Astrocyte (in vitro differentiated cells and primary cell): ENCODE measurements around the gene KCNJ12. TPM values are rescaled to one million over a fixed set of nuclear protein-coding genes. Genes with fewer than 3 reads are reported as not detected.
"Not testable (repeated sequence)": the region's sequence is repeated elsewhere in the genome, so short reads cannot be mapped to it uniquely, and the experiment has no call there.

Experiments
- DNase-seq: peaks from one replicate; pipeline ENCODE4 v3.0.0-alpha.2; 2010; ENCODE audit warnings: low read depth
- FAIRE-seq: peaks from 2 replicates; lab custom pipeline; 2011; peaks lifted over from hg19 to GRCh38; lab: Jason Lieb, UNC
- H2AFZ ChIP-seq: 2 replicates; pipeline ENCODE4 v1.6.0; 2012; ENCODE audit warnings: low read depth, low read length, inconsistent platforms
- H3K27ac ChIP-seq: 2 replicates; pipeline ENCODE4 v1.5.1; 2011; ENCODE audit warnings: low read depth, low read length, inconsistent platforms
- H3K27me3 ChIP-seq: 2 replicates; pipeline ENCODE4 v1.6.0; 2011; ENCODE audit warnings: low read length, inconsistent platforms; ENCODE audit not compliant: insufficient read depth
- H3K36me3 ChIP-seq: 2 replicates; pipeline ENCODE4 v1.5.1; 2011; ENCODE audit warnings: low read length, inconsistent platforms; ENCODE audit not compliant: insufficient read depth
- H3K4me1 ChIP-seq: 2 replicates; pipeline ENCODE4 v1.5.1; 2011; ENCODE audit warnings: low read length, inconsistent platforms; ENCODE audit not compliant: insufficient read depth
- H3K4me2 ChIP-seq: 2 replicates; pipeline ENCODE4 v1.6.0; 2012; ENCODE audit warnings: low read length, inconsistent platforms
- H3K4me3 ChIP-seq: 2 replicates; pipeline ENCODE4 v1.5.1; 2011; ENCODE audit warnings: low read depth, mild to moderate bottlenecking, low read length, inconsistent platforms; ENCODE audit not compliant: insufficient read depth
- H3K79me2 ChIP-seq: 2 replicates; pipeline ENCODE4 v1.6.0; 2012; ENCODE audit warnings: mild to moderate bottlenecking, low read length, inconsistent platforms; ENCODE audit not compliant: insufficient read depth
- H3K9ac ChIP-seq: 2 replicates; pipeline ENCODE4 v1.6.0; 2012; ENCODE audit warnings: mild to moderate bottlenecking, low read length, inconsistent platforms
- H3K9me3 ChIP-seq: 2 replicates; pipeline ENCODE4 v1.5.1; 2012; ENCODE audit warnings: low read depth, mild to moderate bottlenecking, low read length, inconsistent platforms; ENCODE audit not compliant: insufficient read depth
- H4K20me1 ChIP-seq: 2 replicates; pipeline ENCODE4 v1.6.0; 2012; ENCODE audit warnings: low read length, inconsistent platforms; ENCODE audit not compliant: insufficient read depth
- H3K27ac Mint-ChIP-seq: one replicate; pipeline ENCODE4 v1.8.0; 2021; ENCODE audit warnings: mild to moderate bottlenecking, mixed read lengths; ENCODE audit not compliant: unreplicated experiment
- H3K27me3 Mint-ChIP-seq: one replicate; pipeline ENCODE4 v1.8.0; 2021; ENCODE audit warnings: low read depth, mixed read lengths; ENCODE audit not compliant: unreplicated experiment
- H3K36me3 Mint-ChIP-seq: one replicate; pipeline ENCODE4 v1.8.0; 2021; ENCODE audit warnings: low read depth, mixed read lengths; ENCODE audit not compliant: unreplicated experiment
- H3K4me1 Mint-ChIP-seq: one replicate; pipeline ENCODE4 v1.8.0; 2021; ENCODE audit warnings: low read depth, mixed read lengths; ENCODE audit not compliant: unreplicated experiment
- H3K4me3 Mint-ChIP-seq: one replicate; pipeline ENCODE4 v1.8.0; 2021; ENCODE audit warnings: mild to moderate bottlenecking, moderate library complexity, mixed read lengths; ENCODE audit not compliant: unreplicated experiment
- H3K9me3 Mint-ChIP-seq: one replicate; pipeline ENCODE4 v1.8.0; 2021; ENCODE audit warnings: mild to moderate bottlenecking, mixed read lengths; ENCODE audit not compliant: unreplicated experiment
- EZH2 ChIP-seq: IDR thresholded peaks from 2 replicates; pipeline ENCODE4 v1.6.1; 2012; ENCODE audit warnings: mild to moderate bottlenecking, low read length, inconsistent platforms; ENCODE audit not compliant: insufficient read depth
- total RNA-seq: library from RNA; stranded (reverse); gene quantifications from 2 replicates; pipeline ENCODE4 v1.2.1, GENCODE V29; 2021
- TF ChIP-seq, protein P1 (sequence below): IDR thresholded peaks from 2 replicates; pipeline ENCODE4 v1.5.1; 2011; ENCODE audit warnings: low read depth, mild to moderate bottlenecking, inconsistent platforms, low read length, moderate library complexity; ENCODE audit not compliant: insufficient read depth

KCNJ12 gene
- total RNA-seq, 1 donor from 2014 or later, result 1.2 TPM

DNA sequence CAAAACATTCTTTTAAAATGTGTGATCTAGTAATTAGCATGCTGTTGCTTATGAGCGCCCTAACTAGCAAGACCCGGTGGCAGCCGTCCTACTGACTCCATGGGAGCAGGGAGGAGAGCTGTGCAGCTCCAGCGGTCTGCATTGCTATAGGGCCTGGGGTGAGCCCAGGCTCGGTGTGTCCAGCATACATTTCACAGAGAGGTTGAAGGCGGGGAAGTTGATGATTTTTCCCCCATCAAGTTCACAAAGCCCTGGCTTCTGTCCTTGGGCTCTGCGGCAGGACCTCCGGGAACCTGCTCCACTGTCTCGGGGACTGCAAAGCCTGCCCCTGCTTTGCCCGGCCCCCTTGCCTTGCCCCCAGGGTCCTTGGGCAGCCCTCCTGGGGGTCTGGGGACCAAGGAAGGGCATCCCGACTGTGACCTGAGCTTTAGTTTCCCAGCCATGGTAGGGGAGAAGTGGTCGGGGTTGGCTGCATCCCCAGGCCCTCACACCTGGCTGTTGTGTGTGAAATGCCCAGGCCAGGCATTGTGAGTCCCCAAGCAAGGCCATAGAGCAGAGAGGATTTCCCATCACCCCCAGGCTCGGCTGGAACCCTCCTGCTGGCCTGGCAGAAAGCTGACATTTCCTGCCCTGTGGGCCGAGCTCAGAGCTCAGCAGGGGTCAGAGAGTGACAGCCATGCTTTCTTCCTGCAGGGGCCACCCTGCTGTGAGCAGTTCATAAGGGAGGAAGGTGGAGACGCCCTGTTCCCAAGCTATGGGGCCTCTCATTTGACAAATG is 24.8 kb downstream of the KCNJ12 start:
- DNase-seq, result no peak
- Histone ChIP-seq H3K9me3 (no peaks in the 10 kb centered on the region), H2AFZ (no peak overlapping the region), H3K79me2 (no peaks in the 10 kb centered on the region), H3K27me3 (no peaks in the 10 kb centered on the region), H3K27ac (no peak overlapping the region), H3K9ac (peak overlapping the region; percentile 6), H3K4me2 (peak overlapping the region; percentile 2), H4K20me1 (no peaks in the 10 kb centered on the region), H3K36me3 (no peaks in the 10 kb centered on the region), H3K4me1 (peaks cover 32% of the 10 kb centered on the region), H3K4me3 (peak overlapping the region; percentile 10)
- H3K36me3 Mint-ChIP-seq, result no peaks in the 10 kb centered on the region
- H3K9me3 Mint-ChIP-seq, result no peaks in the 10 kb centered on the region
- TF ChIP-seq, protein P1, sequence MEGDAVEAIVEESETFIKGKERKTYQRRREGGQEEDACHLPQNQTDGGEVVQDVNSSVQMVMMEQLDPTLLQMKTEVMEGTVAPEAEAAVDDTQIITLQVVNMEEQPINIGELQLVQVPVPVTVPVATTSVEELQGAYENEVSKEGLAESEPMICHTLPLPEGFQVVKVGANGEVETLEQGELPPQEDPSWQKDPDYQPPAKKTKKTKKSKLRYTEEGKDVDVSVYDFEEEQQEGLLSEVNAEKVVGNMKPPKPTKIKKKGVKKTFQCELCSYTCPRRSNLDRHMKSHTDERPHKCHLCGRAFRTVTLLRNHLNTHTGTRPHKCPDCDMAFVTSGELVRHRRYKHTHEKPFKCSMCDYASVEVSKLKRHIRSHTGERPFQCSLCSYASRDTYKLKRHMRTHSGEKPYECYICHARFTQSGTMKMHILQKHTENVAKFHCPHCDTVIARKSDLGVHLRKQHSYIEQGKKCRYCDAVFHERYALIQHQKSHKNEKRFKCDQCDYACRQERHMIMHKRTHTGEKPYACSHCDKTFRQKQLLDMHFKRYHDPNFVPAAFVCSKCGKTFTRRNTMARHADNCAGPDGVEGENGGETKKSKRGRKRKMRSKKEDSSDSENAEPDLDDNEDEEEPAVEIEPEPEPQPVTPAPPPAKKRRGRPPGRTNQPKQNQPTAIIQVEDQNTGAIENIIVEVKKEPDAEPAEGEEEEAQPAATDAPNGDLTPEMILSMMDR, result no peak
- TF ChIP-seq EZH2, result no peak
- peak overlapping the region; percentile 72 for H3K27ac Mint-ChIP-seq
- FAIRE-seq, result no peak
- peaks cover 20% of the 10 kb centered on the region for H3K27me3 Mint-ChIP-seq
- peaks cover 7% of the 10 kb centered on the region for H3K4me1 Mint-ChIP-seq
- no peak overlapping the region for H3K4me3 Mint-ChIP-seq

DNA sequence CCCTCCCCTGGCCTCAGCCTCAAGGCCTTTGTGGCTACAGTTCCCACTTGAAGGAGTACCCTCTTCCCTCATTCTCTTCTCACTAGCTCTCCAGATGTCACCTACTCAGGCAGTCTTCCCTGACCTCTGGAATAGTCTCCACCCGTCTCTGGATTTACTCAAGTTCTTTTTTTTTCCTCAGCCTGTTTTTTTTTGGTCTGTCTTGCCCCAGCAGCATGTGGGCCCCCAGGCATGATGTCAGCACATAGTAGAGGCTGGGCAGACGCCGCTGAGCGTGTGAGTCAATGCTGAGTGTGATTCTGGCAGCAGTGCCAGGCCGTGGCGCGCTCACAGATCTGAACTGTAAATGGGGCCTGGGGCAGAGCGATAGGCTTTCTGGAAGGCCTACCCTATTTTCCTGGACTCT is 26.0 kb downstream of the KCNJ12 start:
- H3K4me3 ChIP-seq, H3K9me3 Mint-ChIP-seq, H3K36me3 Mint-ChIP-seq, H3K36me3 ChIP-seq, H4K20me1 ChIP-seq, H3K9me3 ChIP-seq, H3K4me3 Mint-ChIP-seq, H3K4me1 Mint-ChIP-seq, H3K27me3 ChIP-seq, H3K79me2 ChIP-seq: not testable (repeated sequence)
- H3K4me2 ChIP-seq, result peak overlapping the region; percentile 65
- H3K27ac Mint-ChIP-seq, result peak overlapping the region; percentile 96
- H3K4me1 ChIP-seq, result peaks cover 27% of the 10 kb centered on the region
- DNase-seq, result peak; percentile 89
- peak; percentile 98 for FAIRE-seq
- H2AFZ ChIP-seq, result peak overlapping the region; percentile 74
- peaks cover 20% of the 10 kb centered on the region for H3K27me3 Mint-ChIP-seq
- H3K27ac ChIP-seq, result peak overlapping the region; percentile 86
- H3K9ac ChIP-seq, result peak overlapping the region; percentile 84

DNA sequence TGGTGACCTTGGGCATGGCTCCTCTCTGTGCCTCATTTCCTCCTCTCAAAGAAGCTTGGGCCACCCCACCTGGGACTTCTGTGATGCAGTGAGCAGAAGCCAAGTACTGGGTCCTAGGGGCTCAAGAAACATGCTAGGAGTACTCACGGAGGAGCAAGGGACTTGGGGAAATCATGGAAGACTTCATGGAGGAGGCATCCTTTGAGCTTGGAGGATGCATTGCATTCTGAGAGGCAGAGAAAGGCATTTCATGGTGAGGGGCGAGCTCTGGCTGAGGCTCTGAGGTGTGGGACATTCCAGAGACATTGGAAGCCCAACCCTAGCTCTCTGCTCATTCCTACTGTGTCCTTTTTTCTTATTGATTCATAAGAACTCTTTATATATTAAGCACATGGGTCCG is 26.8 kb downstream of the KCNJ12 start:
- peak overlapping the region; percentile 84 for H3K9ac ChIP-seq

DNA sequence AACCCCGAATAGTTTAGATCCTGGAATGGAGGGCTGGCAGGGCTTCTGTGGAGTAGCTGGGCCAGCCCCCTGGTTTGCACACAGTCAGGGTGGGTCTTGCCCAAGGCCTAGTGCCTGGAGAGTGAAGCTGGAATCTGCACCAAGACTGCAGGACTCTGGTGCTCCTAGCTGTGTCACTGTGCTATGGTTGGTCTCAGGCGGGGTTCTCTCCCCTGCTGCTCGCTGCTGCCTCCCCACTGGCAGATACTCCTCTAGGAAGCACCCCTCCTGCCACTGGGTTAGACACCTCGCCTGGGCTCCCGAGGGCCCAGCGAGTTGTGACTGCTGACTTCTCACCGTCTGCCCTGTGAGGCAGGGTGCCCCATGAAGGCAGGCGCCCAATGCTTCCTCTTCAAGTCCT is 27.9 kb downstream of the KCNJ12 start:
- not testable (repeated sequence) for H3K4me3 Mint-ChIP-seq

More for the DNA sequence above, 26.8 kb downstream of the KCNJ12 start:
- H3K27me3 Mint-ChIP-seq, result peaks cover 20% of the 10 kb centered on the region
- H3K27ac Mint-ChIP-seq, result peak overlapping the region; percentile 53
- not testable (repeated sequence) for H3K27ac ChIP-seq, H3K4me3 ChIP-seq, H3K27me3 ChIP-seq, H3K36me3 Mint-ChIP-seq, H3K4me3 Mint-ChIP-seq, FAIRE-seq, H3K4me2 ChIP-seq, H3K9me3 ChIP-seq, H2AFZ ChIP-seq, H3K4me1 Mint-ChIP-seq, H4K20me1 ChIP-seq, H3K36me3 ChIP-seq, H3K79me2 ChIP-seq, DNase-seq, H3K9me3 Mint-ChIP-seq
- peaks cover 19% of the 10 kb centered on the region for H3K4me1 ChIP-seq

DNA sequence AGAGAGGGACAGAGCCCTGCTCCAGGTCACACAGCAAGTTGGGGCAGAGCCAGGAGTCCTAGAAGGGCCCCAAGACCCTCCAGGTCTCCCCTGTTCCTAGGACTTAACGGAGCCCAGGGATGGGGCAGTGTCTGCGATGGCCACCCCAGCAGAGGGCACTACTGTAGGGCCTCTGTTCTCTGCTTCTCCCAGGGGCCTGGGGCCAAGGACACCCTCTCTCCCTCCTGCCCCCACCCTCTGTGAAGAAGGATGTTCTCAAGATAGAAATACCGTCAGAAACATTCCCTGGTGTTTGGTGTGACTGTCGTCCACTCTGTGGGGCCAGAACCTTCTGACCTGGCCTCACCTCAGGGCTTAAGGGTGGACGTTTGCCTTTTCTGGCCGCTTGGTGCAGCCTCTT is 28.4 kb downstream of the KCNJ12 start:
- peaks cover 17% of the 10 kb centered on the region for H3K27me3 Mint-ChIP-seq
- H3K36me3 Mint-ChIP-seq, H3K27me3 ChIP-seq, H3K4me3 Mint-ChIP-seq, H3K27ac ChIP-seq, FAIRE-seq, H2AFZ ChIP-seq, H3K79me2 ChIP-seq, H3K27ac Mint-ChIP-seq, H3K4me2 ChIP-seq, H3K36me3 ChIP-seq, H3K4me3 ChIP-seq, H3K4me1 Mint-ChIP-seq, H3K9me3 ChIP-seq, H4K20me1 ChIP-seq, H3K9ac ChIP-seq, DNase-seq: not testable (repeated sequence)
- peaks cover 16% of the 10 kb centered on the region for H3K4me1 ChIP-seq
- H3K9me3 Mint-ChIP-seq, result peaks cover 11% of the 10 kb centered on the region

More for the DNA sequence above, 27.9 kb downstream of the KCNJ12 start:
- not testable (repeated sequence) for H3K4me1 Mint-ChIP-seq, H3K27ac Mint-ChIP-seq, H3K4me2 ChIP-seq, H3K27ac ChIP-seq, DNase-seq, H3K9me3 ChIP-seq, H3K9me3 Mint-ChIP-seq, H3K9ac ChIP-seq, H4K20me1 ChIP-seq, H3K36me3 Mint-ChIP-seq, H3K36me3 ChIP-seq, H3K4me3 ChIP-seq, H3K27me3 ChIP-seq, H3K79me2 ChIP-seq, H2AFZ ChIP-seq, FAIRE-seq
- H3K27me3 Mint-ChIP-seq, result peaks cover 18% of the 10 kb centered on the region
- H3K4me1 ChIP-seq, result peaks cover 16% of the 10 kb centered on the region
